WERI-Rb-1 (cell line): ENCODE measurements around the gene ZNF185.

Source experiments
- DNase-seq: peaks from one replicate; pipeline ENCODE4 v3.0.0-alpha.2; 2020
- H3K27ac ChIP-seq: fragments of 250-450 bp; sonication (Bioruptor Pico); 2 replicates; pipeline ENCODE4 v1.5.1; 2020; ENCODE audit warnings: mild to moderate bottlenecking, moderate library complexity
- H3K27me3 ChIP-seq: fragments of 250-450 bp; sonication (Bioruptor Pico); 2 replicates; pipeline ENCODE4 v1.5.1; 2021; ENCODE audit warnings: mild to moderate bottlenecking, low read depth, moderate library complexity; ENCODE audit not compliant: insufficient read depth, severe bottlenecking
- H3K36me3 ChIP-seq: fragments of 250-450 bp; sonication (Bioruptor Pico); 2 replicates; pipeline ENCODE4 v1.5.1; 2020; ENCODE audit warnings: mild to moderate bottlenecking, moderate library complexity
- H3K4me3 ChIP-seq: 2 replicates; pipeline ENCODE4 v1.5.1; 2011; ENCODE audit warnings: low read depth, mild to moderate bottlenecking, control low read depth, low read length
- H3K9me3 ChIP-seq: fragments of 250-450 bp; sonication (Bioruptor Pico); 2 replicates; pipeline ENCODE4 v1.5.1; 2021; ENCODE audit warnings: mild to moderate bottlenecking, moderate library complexity; ENCODE audit not compliant: severe bottlenecking
- CTCF ChIP-seq: IDR thresholded peaks from 2 replicates; pipeline ENCODE4 v1.5.1; 2011; ENCODE audit warnings: low read depth, mild to moderate bottlenecking, control low read depth, inconsistent platforms, low read length

Gene ZNF185

GRCh38 chrX:152896450-152896849 lies 1.4 kb upstream of the ZNF185 start:
- H3K27ac ChIP-seq: no peak overlapping the region
- H3K36me3 ChIP-seq: no peaks in the 10 kb centered on the region
- H3K4me3 ChIP-seq: no peak overlapping the region
- no peak for TF ChIP-seq CTCF
- peaks cover 25% of the 10 kb centered on the region for H3K27me3 ChIP-seq
- H3K9me3 ChIP-seq: no peaks in the 10 kb centered on the region
- DNase-seq: no peak

- no peak for TF ChIP-seq CTCF
- Histone ChIP-seq H3K36me3 (no peaks in the 10 kb centered on the region), H3K9me3 (no peaks in the 10 kb centered on the region), H3K27me3 (peaks cover 25% of the 10 kb centered on the region), H3K27ac (no peak overlapping the region), H3K4me3 (no peak overlapping the region)
- no peak for DNase-seq
Observed at GRCh38 chrX:152898442-152898841, 575 bp downstream of the ZNF185 start.

DNA sequence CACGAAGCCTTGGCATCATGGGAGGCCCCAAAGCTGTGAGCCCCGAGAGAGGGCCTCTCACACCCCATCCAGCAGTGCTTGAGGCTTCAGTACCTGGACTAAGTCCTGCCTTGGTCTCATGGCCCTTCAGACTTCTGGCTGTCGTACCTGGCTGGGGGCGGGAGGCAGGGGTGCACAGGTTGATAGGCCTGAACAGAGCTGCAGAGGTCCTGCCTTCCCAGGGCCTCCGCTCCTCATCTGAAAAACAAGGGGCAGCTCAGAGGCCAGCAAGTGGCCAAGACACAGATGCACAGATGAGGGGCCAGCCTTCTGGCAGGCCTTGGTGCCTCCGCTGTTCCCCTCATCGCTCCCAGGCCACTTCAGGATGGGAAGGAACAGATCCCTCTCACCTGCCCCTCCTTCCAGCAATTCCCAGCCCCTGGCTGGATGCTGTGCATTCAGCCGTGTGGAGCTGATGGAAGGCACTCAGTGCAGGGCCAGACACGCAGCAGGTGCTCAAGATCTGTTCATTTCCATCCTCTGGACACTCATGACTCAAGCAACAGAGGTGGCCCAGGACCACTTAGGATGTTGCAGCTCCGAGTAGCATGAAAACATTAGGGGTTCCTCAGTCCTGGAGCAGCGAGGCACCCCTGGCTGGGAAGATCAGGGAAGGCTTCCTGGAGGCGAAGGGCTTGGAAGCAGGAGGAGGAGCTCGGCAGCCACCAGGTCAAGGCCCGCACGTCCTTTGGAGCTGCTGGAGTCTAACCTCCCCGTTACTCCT lies 1.4 kb downstream of the ZNF185 start:
- DNase-seq: no peak
- peaks cover 25% of the 10 kb centered on the region for H3K27me3 ChIP-seq
- H3K4me3 ChIP-seq: no peak overlapping the region
- no peak overlapping the region for H3K27ac ChIP-seq
- no peak for TF ChIP-seq CTCF
- no peaks in the 10 kb centered on the region for H3K9me3 ChIP-seq
- no peaks in the 10 kb centered on the region for H3K36me3 ChIP-seq

DNA sequence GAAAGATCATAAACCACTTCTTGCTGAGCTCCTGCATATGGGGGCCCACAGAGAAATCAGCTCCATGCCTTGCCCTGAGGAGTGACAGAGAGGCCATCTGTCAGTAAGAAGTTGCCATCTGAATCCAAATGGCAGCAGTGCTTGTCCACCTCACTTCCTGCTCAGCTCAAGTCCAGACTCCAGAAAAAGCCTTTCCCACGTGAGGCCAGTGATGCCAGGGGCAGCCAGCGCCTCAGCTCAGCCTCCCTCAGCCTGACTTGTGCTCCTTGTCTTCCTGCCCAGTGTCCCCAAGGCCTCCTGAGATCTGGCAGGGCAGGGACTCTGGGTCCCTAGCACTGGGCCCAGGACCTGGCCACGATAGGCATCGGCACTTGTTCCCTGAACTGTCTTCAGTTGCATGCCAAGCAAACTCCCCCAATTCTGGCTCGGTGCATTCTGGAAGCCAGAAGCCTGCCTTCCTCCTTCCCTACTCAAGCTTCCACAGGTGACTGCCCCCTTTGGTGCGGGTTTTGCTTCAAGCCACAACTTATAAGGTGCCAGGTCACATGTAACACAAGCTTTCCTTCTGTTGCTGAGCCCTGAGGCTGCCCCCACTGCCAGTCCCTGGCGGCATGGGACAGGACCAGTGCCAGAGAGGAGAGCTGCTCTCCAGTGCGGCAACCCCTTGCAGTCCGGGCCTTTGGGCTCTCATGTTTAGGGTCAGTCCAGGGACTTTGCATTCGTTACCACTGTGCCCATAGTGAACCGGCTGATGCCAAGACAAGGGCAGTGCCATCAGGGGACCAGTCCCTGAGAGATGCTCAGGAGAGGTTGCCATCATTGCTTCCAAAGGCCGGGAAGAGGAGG lies 2.2 kb downstream of the ZNF185 start:
- H3K27ac ChIP-seq: no peak overlapping the region
- H3K4me3 ChIP-seq: no peak overlapping the region
- TF ChIP-seq CTCF: no peak
- DNase-seq: no peak
- peaks cover 25% of the 10 kb centered on the region for H3K27me3 ChIP-seq
- no peaks in the 10 kb centered on the region for H3K9me3 ChIP-seq
- no peaks in the 10 kb centered on the region for H3K36me3 ChIP-seq

DNA sequence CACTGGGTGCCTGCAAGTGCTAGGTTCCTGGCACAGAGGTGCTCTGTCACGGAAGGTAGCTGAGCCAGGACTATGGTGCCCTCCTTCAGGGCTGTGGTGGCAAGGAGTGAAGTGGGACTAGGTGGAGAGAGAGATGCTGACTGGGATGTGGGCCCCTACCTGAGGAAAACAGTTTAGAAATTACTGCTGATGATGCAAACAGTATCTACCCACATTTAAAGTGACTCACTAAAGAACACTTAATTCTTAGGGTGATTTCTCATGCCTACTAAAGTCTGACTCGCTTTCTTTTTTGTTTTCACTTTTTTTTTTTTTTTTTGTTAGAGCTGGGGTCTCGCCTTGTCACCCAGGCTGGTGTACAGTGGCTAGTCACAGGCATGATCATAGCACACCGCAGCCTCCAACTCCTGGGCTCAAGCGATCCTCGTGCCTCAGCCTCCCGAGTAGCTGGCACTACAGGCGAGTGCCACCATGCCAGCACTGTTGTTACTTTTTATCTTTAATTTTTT lies 3.1 kb downstream of the ZNF185 start:
- Histone ChIP-seq H3K9me3 (no peaks in the 10 kb centered on the region), H3K36me3 (no peaks in the 10 kb centered on the region), H3K27me3 (peaks cover 25% of the 10 kb centered on the region), H3K4me3 (no peak overlapping the region), H3K27ac (no peak overlapping the region)
- no peak for TF ChIP-seq CTCF
- no peak for DNase-seq
